ENCODE measurements around the gene SPSB4. TPM values are rescaled to one million over a fixed set of nuclear protein-coding genes. Genes with fewer than 3 reads are reported as not detected.

SPSB4 gene
- total and polyA plus RNA-seq, 2 donors (not counting 1 experiment from before 2014, with no cell fraction given), result not detected

- Histone ChIP-seq H3K4me3 (ENCODE audit: control extremely low read depth in 1 of 5, extremely low read depth in 1 of 5, insufficient read depth in 1 of 5, low read depth in 2 of 5, low read length in 4 of 5) (no peak overlapping the region), H3K27me3 (replicated peaks in 1 of 4; ENCODE audit: control extremely low read depth in 1 of 4, control insufficient read depth in 3 of 4, insufficient read depth in 4 of 4, low read length in 3 of 4) (peaks cover 0 to 2% (median 0%) of the 10 kb centered on the region in 4 experiments), H2AFZ (ENCODE audit: insufficient read depth, low read depth, low read length, poor library complexity, severe bottlenecking) (no peak overlapping the region), H3K4me1 (ENCODE audit: control insufficient read depth in 2 of 2, insufficient read depth in 2 of 2, low read length in 2 of 2) (no peaks in the 10 kb centered on the region), H3K4me2 (replicated peaks; ENCODE audit: low read depth, low read length, poor library complexity, severe bottlenecking) (no peak overlapping the region), H3K27ac (ENCODE audit: low read length in 2 of 2) (no peak overlapping the region), H3K9ac (ENCODE audit: low read length) (no peak overlapping the region), H3K9me3 (ENCODE audit: control extremely low read depth in 1 of 3, control insufficient read depth in 2 of 3, insufficient read depth in 1 of 3, low read length in 2 of 3) (no peaks in the 10 kb centered on the region), H4K20me1 (ENCODE audit: control insufficient read depth, insufficient read depth, low read length, poor library complexity, severe bottlenecking) (no peaks in the 10 kb centered on the region), H3K79me2 (ENCODE audit: control insufficient read depth, insufficient read depth, low read length) (no peaks in the 10 kb centered on the region), H3K36me3 (replicated peaks in 1 of 2; ENCODE audit: control extremely low read depth in 1 of 2, control insufficient read depth in 1 of 2, extremely low read depth in 1 of 2, insufficient read depth in 2 of 2, low read length in 1 of 2) (no peaks in the 10 kb centered on the region)
- intact Hi-C loops (cut with micrococcal nuclease), result no loop called here
- ChIA-PET POLR2A (no interaction called here), CTCF (no interaction called here)
- Mint-ChIP-seq H3K9me3 (ENCODE audit: insufficient read depth) (no peaks in the 10 kb centered on the region), H3K4me3 (no peak overlapping the region), H3K27me3 (peaks cover 20% of the 10 kb centered on the region), H3K27ac (no peak overlapping the region), H3K4me1 (no peaks in the 10 kb centered on the region)
- WGBS (ENCODE audit: insufficient coverage), result no CpG with 5 or more reads among the region's 9 CpGs
- DNase-seq, result no peak
- TF ChIP-seq EZH2 (IDR thresholded peaks at IDR 0.05; ENCODE audit: borderline replicate concordance, insufficient read depth, low read depth, low read length, poor library complexity, severe bottlenecking), result no peak
- TF ChIP-seq, protein P1, sequence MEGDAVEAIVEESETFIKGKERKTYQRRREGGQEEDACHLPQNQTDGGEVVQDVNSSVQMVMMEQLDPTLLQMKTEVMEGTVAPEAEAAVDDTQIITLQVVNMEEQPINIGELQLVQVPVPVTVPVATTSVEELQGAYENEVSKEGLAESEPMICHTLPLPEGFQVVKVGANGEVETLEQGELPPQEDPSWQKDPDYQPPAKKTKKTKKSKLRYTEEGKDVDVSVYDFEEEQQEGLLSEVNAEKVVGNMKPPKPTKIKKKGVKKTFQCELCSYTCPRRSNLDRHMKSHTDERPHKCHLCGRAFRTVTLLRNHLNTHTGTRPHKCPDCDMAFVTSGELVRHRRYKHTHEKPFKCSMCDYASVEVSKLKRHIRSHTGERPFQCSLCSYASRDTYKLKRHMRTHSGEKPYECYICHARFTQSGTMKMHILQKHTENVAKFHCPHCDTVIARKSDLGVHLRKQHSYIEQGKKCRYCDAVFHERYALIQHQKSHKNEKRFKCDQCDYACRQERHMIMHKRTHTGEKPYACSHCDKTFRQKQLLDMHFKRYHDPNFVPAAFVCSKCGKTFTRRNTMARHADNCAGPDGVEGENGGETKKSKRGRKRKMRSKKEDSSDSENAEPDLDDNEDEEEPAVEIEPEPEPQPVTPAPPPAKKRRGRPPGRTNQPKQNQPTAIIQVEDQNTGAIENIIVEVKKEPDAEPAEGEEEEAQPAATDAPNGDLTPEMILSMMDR (IDR thresholded peaks at IDR 0.05), result no peak
- no peak for ATAC-seq (ENCODE audit: low read depth)
Observed at GRCh38 chr3:141151439-141151838, 100.3 kb downstream of the SPSB4 start.

- ATAC-seq (ENCODE audit: low read depth) (no peak), DNase-seq (no peak)
- H3K79me2 ChIP-seq (ENCODE audit: control insufficient read depth, insufficient read depth, low read length), result no peaks in the 10 kb centered on the region
- ChIA-PET POLR2A (no interaction called here), CTCF (no interaction called here)
- TF ChIP-seq, protein P1 (IDR thresholded peaks at IDR 0.05), result no peak
- TF ChIP-seq EZH2 (IDR thresholded peaks at IDR 0.05; ENCODE audit: borderline replicate concordance, insufficient read depth, low read depth, low read length, poor library complexity, severe bottlenecking), result no peak
- no peak overlapping the region for H3K27ac ChIP-seq (ENCODE audit: low read length in 2 of 2)
- intact Hi-C loops (cut with micrococcal nuclease), result no loop called here
- Mint-ChIP-seq H3K4me3 (no peak overlapping the region), H3K9me3 (ENCODE audit: insufficient read depth) (no peaks in the 10 kb centered on the region), H3K4me1 (no peaks in the 10 kb centered on the region), H3K27ac (no peak overlapping the region), H3K27me3 (peaks cover 20% of the 10 kb centered on the region)
- 84% methylated on average over 8 of the region's 9 CpGs for WGBS (ENCODE audit: insufficient coverage)
- H3K4me3 ChIP-seq (ENCODE audit: control extremely low read depth in 1 of 5, extremely low read depth in 1 of 5, insufficient read depth in 1 of 5, low read depth in 2 of 5, low read length in 4 of 5), result no peak overlapping the region
- no peaks in the 10 kb centered on the region for H3K9me3 ChIP-seq (ENCODE audit: control extremely low read depth in 1 of 3, control insufficient read depth in 2 of 3, insufficient read depth in 1 of 3, low read length in 2 of 3)
- H3K27me3 ChIP-seq (replicated peaks in 1 of 4; ENCODE audit: control extremely low read depth in 1 of 4, control insufficient read depth in 3 of 4, insufficient read depth in 4 of 4, low read length in 3 of 4), result peaks cover 0 to 2% (median 0%) of the 10 kb centered on the region in 4 experiments
- H3K4me2 ChIP-seq (replicated peaks; ENCODE audit: low read depth, low read length, poor library complexity, severe bottlenecking), result no peak overlapping the region
- no peaks in the 10 kb centered on the region for H3K4me1 ChIP-seq (ENCODE audit: control insufficient read depth in 2 of 2, insufficient read depth in 2 of 2, low read length in 2 of 2)
- H4K20me1 ChIP-seq (ENCODE audit: control insufficient read depth, insufficient read depth, low read length, poor library complexity, severe bottlenecking), result no peaks in the 10 kb centered on the region
- no peak overlapping the region for H2AFZ ChIP-seq (ENCODE audit: insufficient read depth, low read depth, low read length, poor library complexity, severe bottlenecking)
- no peaks in the 10 kb centered on the region for H3K36me3 ChIP-seq (replicated peaks in 1 of 2; ENCODE audit: control extremely low read depth in 1 of 2, control insufficient read depth in 1 of 2, extremely low read depth in 1 of 2, insufficient read depth in 2 of 2, low read length in 1 of 2)
- H3K9ac ChIP-seq (ENCODE audit: low read length), result no peak overlapping the region
Observed at GRCh38 chr3:141152130-141152529, 101.0 kb downstream of the SPSB4 start.
